Breast epithelium (tissue), 3 donors: Measurements from ENCODE around the gene ARHGAP8.

Experiments used
- POLR2A ChIP-seq: fragments of 450-650 bp; IDR thresholded peaks from one replicate; pipeline ENCODE4 v1.6.1; 2016; ENCODE audit warnings: antibody characterized with exemption, mild to moderate bottlenecking, moderate library complexity
- POLR2AphosphoS5 ChIP-seq, 3 donors: sonication (generic); formaldehyde crosslinking; IDR thresholded peaks; one replicate each; pipeline ENCODE4 v1.6.1; 2017; ENCODE audit warnings: antibody characterized with exemption in 3 of 3
- TF ChIP-seq, protein P1 (sequence below), 3 donors: fragments of 450-650 bp; IDR thresholded peaks; one replicate each; pipeline ENCODE4 v1.5.1; 2016 to 2017; ENCODE audit warnings: antibody characterized with exemption in 3 of 3, mild to moderate bottlenecking in 3 of 3, moderate library complexity in 3 of 3

DNA sequence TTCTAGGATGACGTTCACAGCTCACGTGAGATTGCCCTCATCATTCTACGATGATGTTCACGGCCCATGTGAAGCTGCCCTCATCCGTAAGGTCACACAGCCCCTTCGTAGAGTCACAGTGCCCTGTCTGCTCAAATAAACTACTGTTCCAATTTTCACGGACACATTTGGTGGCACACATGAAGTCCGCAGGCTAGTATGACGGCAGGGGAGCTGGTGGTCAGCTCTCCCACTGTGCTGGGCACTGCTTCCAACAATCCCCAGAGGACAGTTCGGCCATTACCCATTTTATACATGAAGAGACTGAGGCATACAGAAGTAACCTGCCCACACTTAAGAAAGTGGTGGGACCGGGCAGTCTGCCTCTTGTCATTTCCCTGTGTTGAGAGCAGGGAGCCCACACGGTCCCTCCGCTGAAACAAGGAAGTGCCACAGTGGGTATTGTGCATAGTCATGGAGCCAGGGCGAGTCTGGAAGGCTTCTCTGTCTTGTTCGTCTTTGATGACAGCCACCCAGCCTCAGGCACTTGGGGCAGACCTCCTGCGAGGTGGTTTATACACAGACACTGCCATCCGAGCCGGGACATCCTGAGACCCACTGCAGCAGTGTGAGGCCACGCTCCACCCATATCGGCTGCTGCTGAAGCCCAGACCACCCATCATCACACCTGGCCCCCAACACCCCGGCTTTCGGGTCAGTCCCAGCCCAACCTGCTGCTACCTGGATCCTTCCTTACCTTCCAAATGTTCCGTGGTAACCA is 143.1 kb downstream of the ARHGAP8 start:
- TF ChIP-seq, protein P1, sequence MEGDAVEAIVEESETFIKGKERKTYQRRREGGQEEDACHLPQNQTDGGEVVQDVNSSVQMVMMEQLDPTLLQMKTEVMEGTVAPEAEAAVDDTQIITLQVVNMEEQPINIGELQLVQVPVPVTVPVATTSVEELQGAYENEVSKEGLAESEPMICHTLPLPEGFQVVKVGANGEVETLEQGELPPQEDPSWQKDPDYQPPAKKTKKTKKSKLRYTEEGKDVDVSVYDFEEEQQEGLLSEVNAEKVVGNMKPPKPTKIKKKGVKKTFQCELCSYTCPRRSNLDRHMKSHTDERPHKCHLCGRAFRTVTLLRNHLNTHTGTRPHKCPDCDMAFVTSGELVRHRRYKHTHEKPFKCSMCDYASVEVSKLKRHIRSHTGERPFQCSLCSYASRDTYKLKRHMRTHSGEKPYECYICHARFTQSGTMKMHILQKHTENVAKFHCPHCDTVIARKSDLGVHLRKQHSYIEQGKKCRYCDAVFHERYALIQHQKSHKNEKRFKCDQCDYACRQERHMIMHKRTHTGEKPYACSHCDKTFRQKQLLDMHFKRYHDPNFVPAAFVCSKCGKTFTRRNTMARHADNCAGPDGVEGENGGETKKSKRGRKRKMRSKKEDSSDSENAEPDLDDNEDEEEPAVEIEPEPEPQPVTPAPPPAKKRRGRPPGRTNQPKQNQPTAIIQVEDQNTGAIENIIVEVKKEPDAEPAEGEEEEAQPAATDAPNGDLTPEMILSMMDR (IDR thresholded peaks at IDR 0.05), result no peak
- TF ChIP-seq POLR2A (no peak), POLR2AphosphoS5 (IDR thresholded peaks at IDR 0.05) (no peak)
